ENCODE measurements around the gene C1QTNF8. TPM values are rescaled to one million over a fixed set of nuclear protein-coding genes. Genes with fewer than 3 reads are reported as not detected.

The C1QTNF8 gene
- total RNA-seq, 1 donor from 2014 or later, result not detected

DNA sequence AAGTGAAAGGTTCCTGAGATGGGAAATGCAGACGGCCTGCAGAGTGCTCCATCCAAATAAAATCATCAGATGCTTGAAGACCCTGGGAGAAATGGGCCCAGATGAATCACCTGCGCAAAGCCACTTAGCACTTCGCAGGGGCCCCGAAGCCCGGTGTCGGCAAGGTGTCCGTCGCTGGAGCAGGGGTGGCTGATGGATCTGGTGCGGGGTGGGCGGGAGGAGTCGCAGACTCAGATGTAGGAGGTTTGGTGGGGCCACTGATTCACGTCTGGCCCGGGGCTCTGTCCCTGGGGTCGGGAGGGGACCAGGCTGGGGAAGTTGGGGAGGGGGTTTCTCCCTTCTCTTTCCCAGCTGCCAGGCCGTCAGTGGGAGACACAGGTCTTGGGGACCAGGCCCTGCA is 45.1 kb downstream of the C1QTNF8 start:
- Mint-ChIP-seq H3K4me1 (ENCODE audit: low read depth, unreplicated experiment) (no peaks in the 10 kb centered on the region), H3K36me3 (ENCODE audit: low read depth, unreplicated experiment) (no peaks in the 10 kb centered on the region), H3K9me3 (ENCODE audit: unreplicated experiment) (no peaks in the 10 kb centered on the region), H3K27ac (ENCODE audit: unreplicated experiment) (no peak overlapping the region), H3K27me3 (ENCODE audit: low read depth, unreplicated experiment) (peaks cover 5% of the 10 kb centered on the region), H3K4me3 (ENCODE audit: unreplicated experiment) (no peak overlapping the region)
- Histone ChIP-seq H2AFZ (ENCODE audit: low read depth, low read length) (no peak overlapping the region), H3K4me3 (ENCODE audit: insufficient read depth, low read depth, low read length) (no peak overlapping the region), H3K4me1 (ENCODE audit: insufficient read depth, low read length) (no peaks in the 10 kb centered on the region), H4K20me1 (ENCODE audit: insufficient read depth, low read length) (no peaks in the 10 kb centered on the region), H3K79me2 (ENCODE audit: insufficient read depth, low read length) (no peaks in the 10 kb centered on the region), H3K27ac (ENCODE audit: low read depth, low read length) (no peak overlapping the region), H3K27me3 (ENCODE audit: insufficient read depth, low read length) (peaks cover 7% of the 10 kb centered on the region), H3K4me2 (ENCODE audit: low read length) (no peak overlapping the region), H3K36me3 (ENCODE audit: insufficient read depth, low read length) (no peaks in the 10 kb centered on the region), H3K9me3 (ENCODE audit: insufficient read depth, low read depth, low read length) (no peaks in the 10 kb centered on the region), H3K9ac (ENCODE audit: low read length) (no peak overlapping the region)
- no peak for DNase-seq (ENCODE audit: low read depth)
- TF ChIP-seq, protein P1, sequence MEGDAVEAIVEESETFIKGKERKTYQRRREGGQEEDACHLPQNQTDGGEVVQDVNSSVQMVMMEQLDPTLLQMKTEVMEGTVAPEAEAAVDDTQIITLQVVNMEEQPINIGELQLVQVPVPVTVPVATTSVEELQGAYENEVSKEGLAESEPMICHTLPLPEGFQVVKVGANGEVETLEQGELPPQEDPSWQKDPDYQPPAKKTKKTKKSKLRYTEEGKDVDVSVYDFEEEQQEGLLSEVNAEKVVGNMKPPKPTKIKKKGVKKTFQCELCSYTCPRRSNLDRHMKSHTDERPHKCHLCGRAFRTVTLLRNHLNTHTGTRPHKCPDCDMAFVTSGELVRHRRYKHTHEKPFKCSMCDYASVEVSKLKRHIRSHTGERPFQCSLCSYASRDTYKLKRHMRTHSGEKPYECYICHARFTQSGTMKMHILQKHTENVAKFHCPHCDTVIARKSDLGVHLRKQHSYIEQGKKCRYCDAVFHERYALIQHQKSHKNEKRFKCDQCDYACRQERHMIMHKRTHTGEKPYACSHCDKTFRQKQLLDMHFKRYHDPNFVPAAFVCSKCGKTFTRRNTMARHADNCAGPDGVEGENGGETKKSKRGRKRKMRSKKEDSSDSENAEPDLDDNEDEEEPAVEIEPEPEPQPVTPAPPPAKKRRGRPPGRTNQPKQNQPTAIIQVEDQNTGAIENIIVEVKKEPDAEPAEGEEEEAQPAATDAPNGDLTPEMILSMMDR (IDR thresholded peaks at IDR 0.05; ENCODE audit: insufficient read depth, low read depth, low read length), result no peak
- no peak for TF ChIP-seq EZH2 (IDR thresholded peaks at IDR 0.05; ENCODE audit: insufficient read depth, low read length)
- FAIRE-seq, result no peak

DNA sequence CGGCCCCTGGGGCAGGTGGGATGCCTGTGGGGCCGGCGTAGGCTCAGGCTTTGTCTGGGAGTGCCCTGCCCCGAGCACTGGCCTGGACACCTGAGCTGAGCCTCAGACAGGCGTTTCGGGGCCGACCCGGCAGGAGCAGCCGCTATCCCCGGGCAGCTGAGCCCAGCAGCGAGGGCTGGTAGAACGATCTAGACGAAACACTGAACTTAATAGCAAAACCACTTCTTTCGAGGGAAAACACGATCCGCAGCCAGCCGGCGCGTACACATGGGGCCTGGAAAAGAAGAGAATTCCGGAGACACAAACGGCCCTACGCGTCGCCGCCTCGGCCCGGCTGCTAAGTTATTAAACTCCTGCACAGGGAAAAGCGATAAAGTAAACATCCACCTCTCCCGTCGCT is 45.5 kb downstream of the C1QTNF8 start:
- Histone ChIP-seq H3K27ac (ENCODE audit: low read depth, low read length) (no peak overlapping the region), H3K79me2 (ENCODE audit: insufficient read depth, low read length) (no peaks in the 10 kb centered on the region), H2AFZ (ENCODE audit: low read depth, low read length) (no peak overlapping the region), H3K4me2 (ENCODE audit: low read length) (no peak overlapping the region), H3K9me3 (ENCODE audit: insufficient read depth, low read depth, low read length) (no peaks in the 10 kb centered on the region), H3K4me1 (ENCODE audit: insufficient read depth, low read length) (no peaks in the 10 kb centered on the region), H3K27me3 (ENCODE audit: insufficient read depth, low read length) (peaks cover 7% of the 10 kb centered on the region), H3K4me3 (ENCODE audit: insufficient read depth, low read depth, low read length) (no peak overlapping the region), H4K20me1 (ENCODE audit: insufficient read depth, low read length) (no peaks in the 10 kb centered on the region), H3K9ac (ENCODE audit: low read length) (no peak overlapping the region), H3K36me3 (ENCODE audit: insufficient read depth, low read length) (no peaks in the 10 kb centered on the region)
- DNase-seq (ENCODE audit: low read depth) (no peak), FAIRE-seq (no peak)
- no peaks in the 10 kb centered on the region for H3K36me3 Mint-ChIP-seq (ENCODE audit: low read depth, unreplicated experiment)
- H3K27ac Mint-ChIP-seq (ENCODE audit: unreplicated experiment), result no peak overlapping the region
- no peaks in the 10 kb centered on the region for H3K9me3 Mint-ChIP-seq (ENCODE audit: unreplicated experiment)
- no peak for TF ChIP-seq EZH2 (IDR thresholded peaks at IDR 0.05; ENCODE audit: insufficient read depth, low read length)
- TF ChIP-seq, protein P1 (IDR thresholded peaks at IDR 0.05; ENCODE audit: insufficient read depth, low read depth, low read length), result no peak
- peaks cover 5% of the 10 kb centered on the region for H3K27me3 Mint-ChIP-seq (ENCODE audit: low read depth, unreplicated experiment)
- H3K4me1 Mint-ChIP-seq (ENCODE audit: low read depth, unreplicated experiment), result no peaks in the 10 kb centered on the region
- H3K4me3 Mint-ChIP-seq (ENCODE audit: unreplicated experiment), result no peak overlapping the region

DNA sequence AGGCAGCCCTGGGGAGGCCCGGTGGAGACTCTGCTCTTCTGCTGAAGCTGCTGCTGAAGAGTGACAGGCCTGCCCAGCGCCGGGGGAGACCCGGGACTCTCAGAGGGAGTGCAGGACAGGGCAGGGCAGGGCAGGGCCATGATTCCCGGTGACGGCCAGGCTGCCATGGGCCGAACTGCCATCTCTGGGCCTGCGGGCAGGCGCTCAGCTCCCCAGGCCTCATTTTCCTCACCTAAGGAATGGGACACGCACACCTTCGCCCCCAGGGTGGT is 46.1 kb downstream of the C1QTNF8 start:
- Histone ChIP-seq H3K79me2 (ENCODE audit: insufficient read depth, low read length) (no peaks in the 10 kb centered on the region), H4K20me1 (ENCODE audit: insufficient read depth, low read length) (no peaks in the 10 kb centered on the region), H3K27ac (ENCODE audit: low read depth, low read length) (no peak overlapping the region), H3K27me3 (ENCODE audit: insufficient read depth, low read length) (peaks cover 7% of the 10 kb centered on the region), H3K36me3 (ENCODE audit: insufficient read depth, low read length) (no peaks in the 10 kb centered on the region), H3K4me3 (ENCODE audit: insufficient read depth, low read depth, low read length) (no peak overlapping the region), H3K4me1 (ENCODE audit: insufficient read depth, low read length) (no peaks in the 10 kb centered on the region), H3K9ac (ENCODE audit: low read length) (no peak overlapping the region), H2AFZ (ENCODE audit: low read depth, low read length) (no peak overlapping the region), H3K9me3 (ENCODE audit: insufficient read depth, low read depth, low read length) (no peaks in the 10 kb centered on the region), H3K4me2 (ENCODE audit: low read length) (no peak overlapping the region)
- Mint-ChIP-seq H3K4me3 (ENCODE audit: unreplicated experiment) (no peak overlapping the region), H3K4me1 (ENCODE audit: low read depth, unreplicated experiment) (no peaks in the 10 kb centered on the region), H3K27me3 (ENCODE audit: low read depth, unreplicated experiment) (peaks cover 3% of the 10 kb centered on the region), H3K9me3 (ENCODE audit: unreplicated experiment) (no peaks in the 10 kb centered on the region), H3K36me3 (ENCODE audit: low read depth, unreplicated experiment) (no peaks in the 10 kb centered on the region), H3K27ac (ENCODE audit: unreplicated experiment) (no peak overlapping the region)
- TF ChIP-seq, protein P1 (IDR thresholded peaks at IDR 0.05; ENCODE audit: insufficient read depth, low read depth, low read length), result no peak
- TF ChIP-seq EZH2 (IDR thresholded peaks at IDR 0.05; ENCODE audit: insufficient read depth, low read length), result no peak
- DNase-seq (ENCODE audit: low read depth) (no peak), FAIRE-seq (no peak)

All from astrocyte (in vitro differentiated cells and primary cell).